Measurements from ENCODE around the gene TAPBP. TPM values are rescaled to one million over a fixed set of nuclear protein-coding genes. Genes with fewer than 3 reads are reported as not detected.
"Not testable (repeated sequence)": the region's sequence is repeated elsewhere in the genome, so short reads cannot be mapped to it uniquely, and the experiment has no call there.

The TAPBP gene
- polyA plus RNA-seq, 2 of the 4 experiments (the other 2 are of a cell fraction) = 16.8 to 37.5 TPM

DNA sequence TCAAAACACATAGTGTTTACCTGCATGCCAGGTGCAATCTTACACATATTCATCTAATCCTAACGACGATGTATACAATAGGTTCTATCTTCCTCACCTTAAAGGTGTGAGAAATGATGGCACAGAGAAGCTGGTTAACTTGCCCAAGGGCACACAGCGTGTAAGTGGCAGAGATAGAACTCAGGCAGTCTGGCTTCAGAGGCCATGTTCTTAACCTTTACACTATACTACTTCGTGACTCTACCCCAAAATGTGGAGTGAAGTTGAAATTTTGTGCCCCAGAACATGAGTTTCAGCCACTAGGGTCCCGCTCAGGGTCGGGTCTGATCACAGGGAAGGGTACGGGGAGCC lies 42.8 kb downstream of the TAPBP start:
- H3K27ac ChIP-seq = peak overlapping the region; percentile 91 to 97
- no peak for FAIRE-seq
- TF ChIP-seq ZFP36 (IDR thresholded peaks at IDR 0.05; ENCODE audit: borderline replicate concordance, partially characterized antibody) (peak; percentile 84), JUNB (IDR thresholded peaks at IDR 0.05) (no peak), KDM1A (IDR thresholded peaks at IDR 0.05; ENCODE audit: low read depth) (peak; percentile 66; the same call in 1 of the 2 replicates), EHMT2 (IDR thresholded peaks at IDR 0.05; ENCODE audit: low read depth) (no peak)
- H3K4me1 ChIP-seq = peaks cover 33% of the 10 kb centered on the region
- DNase-seq (ENCODE audit: low read depth in 1 of 2, low spot score in 1 of 2) = no peak
- ATAC-seq = peak; percentile 37 to 42
- CTCF ChIA-PET = interaction anchor here (0.8 to 5.7 kb wide), 7 partner anchors 9 to 73 kb away, joined by 3 to 33 read pairs (median 4); no protein-coding TSS in a partner anchor
- peak overlapping the region; percentile 79 for H3K4me2 ChIP-seq
- no peaks in the 10 kb centered on the region for H3K9me3 ChIP-seq
- H3K4me3 ChIP-seq = peak overlapping the region; percentile 87
- 4% methylated on average over 6 of the region's 7 CpGs for WGBS (ENCODE audit: missing lambda C conversion rate)
- POLR2A ChIA-PET = interaction anchor here (1.1 to 2.8 kb wide), 8 partner anchors 8 to 303 kb away, joined by 4 to 16 read pairs (median 12); partner anchors contain the start of genes BRD2, PFDN6, RGL2 and WDR46

DNA sequence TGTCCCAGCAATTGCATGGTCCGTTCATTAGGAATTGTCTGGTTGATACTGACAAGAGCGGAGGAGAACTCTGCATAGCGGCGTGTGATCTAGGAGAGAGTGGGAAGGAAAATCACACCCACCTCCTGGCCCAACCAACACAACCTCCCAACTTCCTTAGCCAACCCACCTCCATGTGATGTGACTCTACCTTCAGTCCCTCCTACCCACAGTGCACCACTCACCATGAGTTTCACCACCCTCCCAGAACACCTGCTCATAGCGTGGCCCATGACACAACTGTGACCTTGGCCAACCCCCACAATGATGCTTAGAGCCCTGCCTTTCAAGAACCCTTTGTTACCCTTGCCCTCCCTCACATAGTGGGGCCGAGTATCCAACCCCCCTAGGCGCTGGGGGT lies 49.9 kb downstream of the TAPBP start:
- no peak; a peak in 1 of 6 replicates for ATAC-seq

GRCh38 chr6:33262490-33262889 lies 51.4 kb downstream of the TAPBP start:
- not testable (repeated sequence) for H3K4me1 ChIP-seq; FAIRE-seq; ATAC-seq; DNase-seq (ENCODE audit: low read depth in 1 of 2, low spot score in 1 of 2); H3K27ac ChIP-seq; H3K4me3 ChIP-seq; H3K4me2 ChIP-seq; H3K9me3 ChIP-seq
- WGBS (ENCODE audit: missing lambda C conversion rate) = 88% methylated on average over 3 of the region's 3 CpGs
- CTCF ChIA-PET = interaction anchor here (0.6 to 3.1 kb wide), 3 partner anchors 9 to 210 kb away, joined by 3 to 10 read pairs (median 3); partner anchors contain the start of genes RPS18 and VPS52
- POLR2A ChIA-PET = interaction anchor here (1.7 kb wide), 1 partner anchor 9 kb away, joined by 7 read pairs; the partner anchor contains the start of genes RPS18 and VPS52

More for the DNA sequence above, 49.9 kb downstream of the TAPBP start:
- TF ChIP-seq ESRRA (IDR thresholded peaks at IDR 0.05; ENCODE audit: borderline replicate concordance, low read length) (no peak), RARB (CRISPR knock-in tag; IDR thresholded peaks at IDR 0.05) (no peak), POLR2AphosphoS2 (conservative IDR thresholded peaks at IDR 0.05; ENCODE audit: low read length) (no peak), EHF (CRISPR knock-in tag; IDR thresholded peaks at IDR 0.05) (no peak), BHLHE40 (IDR thresholded peaks at IDR 0.05; ENCODE audit: low read depth, low read length) (no peak)
- Histone ChIP-seq H3K4me1 (peaks cover 4% of the 10 kb centered on the region; the same call in 1 of the 3 replicates), H3K4me3 (no peak overlapping the region), H3K4me2 (no peak overlapping the region), H3K9me3 (no peaks in the 10 kb centered on the region), H3K27ac (no peak overlapping the region)
- WGBS (ENCODE audit: missing lambda C conversion rate) = 86% methylated on average over 6 of the region's 7 CpGs
- POLR2A ChIA-PET = interaction anchor here (1.7 kb wide), 1 partner anchor 8 kb away, joined by 7 read pairs; the partner anchor contains the start of genes RPS18 and VPS52
- FAIRE-seq = no peak
- DNase-seq (ENCODE audit: low read depth in 1 of 2, low spot score in 1 of 2) = no peak
- CTCF ChIA-PET = interaction anchor here (0.9 kb wide), 1 partner anchor 14 kb away, joined by 5 read pairs; no protein-coding TSS in a partner anchor

- TF ChIP-seq ZC3H11A (IDR thresholded peaks at IDR 0.05) (no peak), NPAS2 (CRISPR knock-in tag; IDR thresholded peaks at IDR 0.05; ENCODE audit: borderline replicate concordance) (no peak), ELK1 (IDR thresholded peaks at IDR 0.05; ENCODE audit: low read depth, low read length) (no peak), HDAC2 (IDR thresholded peaks at IDR 0.05) (no peak), HES2 (IDR thresholded peaks at IDR 0.05) (no peak), KDM5A (IDR thresholded peaks at IDR 0.05) (no peak), FOXS1 (CRISPR knock-in tag; IDR thresholded peaks at IDR 0.05) (no peak), KDM1A (IDR thresholded peaks at IDR 0.05; ENCODE audit: low read depth) (no peak), JUN (IDR thresholded peaks at IDR 0.05) (no peak), RCOR1 (IDR thresholded peaks at IDR 0.05; ENCODE audit: low read depth, low read length) (no peak), SREBF2 (IDR thresholded peaks at IDR 0.05) (no peak), EHF (CRISPR knock-in tag; IDR thresholded peaks at IDR 0.05) (no peak), CTCF (IDR thresholded peaks at IDR 0.05) (no peak), PBX3 (IDR thresholded peaks at IDR 0.05) (no peak), E2F6 (IDR thresholded peaks at IDR 0.05; ENCODE audit: borderline replicate concordance, low read depth) (no peak), BHLHE40 (IDR thresholded peaks at IDR 0.05; ENCODE audit: low read depth, low read length) (no peak), TFCP2L1 (CRISPR knock-in tag; IDR thresholded peaks at IDR 0.05) (no peak), EP300 (IDR thresholded peaks at IDR 0.05) (no peak)
- no peak overlapping the region for H3K4me3 ChIP-seq
- CTCF ChIA-PET = interaction anchor here (1.1 to 3.4 kb wide), 2 partner anchors 8 to 11 kb away, joined by 4 to 11 read pairs; no protein-coding TSS in a partner anchor
- no peaks in the 10 kb centered on the region for H3K9me3 ChIP-seq
- H3K4me2 ChIP-seq = no peak overlapping the region
- ATAC-seq = no peak
- no peak for DNase-seq (ENCODE audit: low read depth in 1 of 2, low spot score in 1 of 2)
- FAIRE-seq = no peak
- H3K4me1 ChIP-seq = peaks cover 4% of the 10 kb centered on the region; the same call in 1 of the 3 replicates
- H3K27ac ChIP-seq = no peak overlapping the region
- WGBS (ENCODE audit: missing lambda C conversion rate) = 64% methylated on average over 5 of the region's 5 CpGs
- POLR2A ChIA-PET = no interaction called here
Measured at GRCh38 chr6:33259032-33259431, 54.8 kb downstream of the TAPBP start.
